HuH-7 (cell line): Measurements from ENCODE around the gene ANKRD44.

Source experiments
- DNase-seq: peaks from one replicate; pipeline ENCODE4 v3.0.0; 2011; ENCODE audit warnings: low spot score

ANKRD44 gene

GRCh38 chr2:197322143-197322542 lies 11.6 kb upstream of the ANKRD44 start:
- no peak for DNase-seq

GRCh38 chr2:197315371-197315770 lies 4.8 kb upstream of the ANKRD44 start:
- no peak for DNase-seq

- DNase-seq, result no peak
These were observed 1.6 kb upstream of the ANKRD44 start for GRCh38 chr2:197312186-197312585.

- DNase-seq, result no peak
These were observed 947 bp upstream of the ANKRD44 start for GRCh38 chr2:197311421-197312033.

- no peak for DNase-seq
These were observed 424 bp upstream of the ANKRD44 start for GRCh38 chr2:197310987-197311420.

GRCh38 chr2:197309691-197310231 lies 819 bp downstream of the ANKRD44 start:
- peak; percentile 46 for DNase-seq

- no peak for DNase-seq
These were observed 1.4 kb downstream of the ANKRD44 start for GRCh38 chr2:197308996-197309690.

GRCh38 chr2:197308585-197308984 lies 2.0 kb downstream of the ANKRD44 start:
- DNase-seq, result no peak

- no peak for DNase-seq
These were observed 2.6 kb downstream of the ANKRD44 start for GRCh38 chr2:197307933-197308521.

GRCh38 chr2:197307236-197307932 lies 3.2 kb downstream of the ANKRD44 start:
- no peak for DNase-seq

- DNase-seq, result no peak
These were observed 3.9 kb downstream of the ANKRD44 start for GRCh38 chr2:197306696-197307040.

GRCh38 chr2:197306024-197306695 lies 4.4 kb downstream of the ANKRD44 start:
- no peak for DNase-seq

- no peak for DNase-seq
These were observed 6.0 kb downstream of the ANKRD44 start for GRCh38 chr2:197304556-197305011.

- DNase-seq, result no peak
These were observed 10.4 kb downstream of the ANKRD44 start for GRCh38 chr2:197300139-197300538.

GRCh38 chr2:197298609-197299008 lies 12.0 kb downstream of the ANKRD44 start:
- DNase-seq, result no peak

GRCh38 chr2:197297772-197298318 lies 12.7 kb downstream of the ANKRD44 start:
- no peak for DNase-seq

- DNase-seq, result no peak
These were observed 13.3 kb downstream of the ANKRD44 start for GRCh38 chr2:197297266-197297665.

- no peak for DNase-seq
These were observed 13.7 kb downstream of the ANKRD44 start for GRCh38 chr2:197296835-197297234.

- no peak for DNase-seq
These were observed 16.3 kb downstream of the ANKRD44 start for GRCh38 chr2:197294260-197294659.

- DNase-seq, result no peak
These were observed 17.1 kb downstream of the ANKRD44 start for GRCh38 chr2:197293252-197294007.

GRCh38 chr2:197292619-197293018 lies 18.0 kb downstream of the ANKRD44 start:
- no peak for DNase-seq
